Trophoblast cell (in vitro differentiated cells and primary cell): ENCODE measurements around the gene IFT52.
A peak's percentile ranks its signal among the peaks of the same experiment; 100 is the strongest.

Experiments
- DNase-seq, 2 donors: peaks; one replicate each; pipeline ENCODE4 v3.0.0-alpha.2; 2016
- H2AFZ ChIP-seq: 2 replicates; pipeline ENCODE4 v1.6.1; 2013; ENCODE audit warnings: low read length, moderate library complexity, mild to moderate bottlenecking; ENCODE audit not compliant: insufficient read depth, poor library complexity
- H2AK5ac ChIP-seq: 2 replicates; pipeline ENCODE4 v1.6.1; 2013; ENCODE audit warnings: mild to moderate bottlenecking, low read length
- H2BK120ac ChIP-seq: 2 replicates; pipeline ENCODE4 v1.6.1; 2013; ENCODE audit warnings: low read length, mild to moderate bottlenecking, moderate library complexity; ENCODE audit not compliant: insufficient read depth, poor library complexity
- H2BK12ac ChIP-seq: 2 replicates; pipeline ENCODE4 v1.6.1; 2013; ENCODE audit warnings: mild to moderate bottlenecking, low read length, moderate library complexity
- H2BK5ac ChIP-seq: 2 replicates; pipeline ENCODE4 v1.6.1; 2013; ENCODE audit warnings: low read length, low read depth, moderate library complexity, mild to moderate bottlenecking; ENCODE audit not compliant: poor library complexity
- H3K14ac ChIP-seq: 2 replicates; pipeline ENCODE4 v1.6.1; 2013; ENCODE audit warnings: mild to moderate bottlenecking, low read length
- H3K18ac ChIP-seq: 2 replicates; pipeline ENCODE4 v1.6.1; 2013; ENCODE audit warnings: mild to moderate bottlenecking, low read length
- H3K23ac ChIP-seq: 2 replicates; pipeline ENCODE4 v1.6.1; 2013; ENCODE audit warnings: low read length
- H3K27ac ChIP-seq: 2 replicates; pipeline ENCODE4 v1.5.1; 2013; ENCODE audit warnings: low read depth, mild to moderate bottlenecking, inconsistent platforms, low read length, moderate library complexity
- H3K27me3 ChIP-seq: 2 replicates; pipeline ENCODE4 v1.6.1; 2013; ENCODE audit warnings: inconsistent platforms, mild to moderate bottlenecking, low read length, moderate library complexity; ENCODE audit not compliant: insufficient read depth
- H3K36me3 ChIP-seq, 2 experiments: 1 replicate in 1 of 2; 2 replicates in 1 of 2; pipeline ENCODE4 v1.6.1; 2013; ENCODE audit warnings: low read length in 2 of 2, mild to moderate bottlenecking in 2 of 2, moderate library complexity in 1 of 2; ENCODE audit not compliant: insufficient read depth in 2 of 2, control insufficient read depth in 1 of 2
- H3K4ac ChIP-seq: 2 replicates; pipeline ENCODE4 v1.6.1; 2013; ENCODE audit warnings: low read depth, mild to moderate bottlenecking, low read length, moderate library complexity
- H3K4me1 ChIP-seq, 2 experiments: 1 replicate in 1 of 2; 2 replicates in 1 of 2; pipeline ENCODE4 v1.6.1; 2013; ENCODE audit warnings: low read length in 2 of 2, mild to moderate bottlenecking in 2 of 2, moderate library complexity in 1 of 2; ENCODE audit not compliant: insufficient read depth in 2 of 2, control insufficient read depth in 1 of 2
- H3K4me2 ChIP-seq: 2 replicates; pipeline ENCODE4 v1.6.1; 2013; ENCODE audit warnings: inconsistent platforms, mild to moderate bottlenecking, low read length, moderate library complexity
- H3K4me3 ChIP-seq: 2 replicates; pipeline ENCODE4 v1.5.1; 2013; ENCODE audit warnings: mild to moderate bottlenecking, low read depth, low read length, inconsistent platforms
- H3K79me1 ChIP-seq: one replicate; pipeline ENCODE4 v1.6.1; 2013; ENCODE audit warnings: low read length
- H3K79me2 ChIP-seq: 2 replicates; pipeline ENCODE4 v1.6.1; 2013; ENCODE audit warnings: low read length, mild to moderate bottlenecking; ENCODE audit not compliant: control insufficient read depth, insufficient read depth, poor library complexity
- H3K9ac ChIP-seq: 2 replicates; pipeline ENCODE4 v1.6.1; 2013; ENCODE audit warnings: mild to moderate bottlenecking, low read length
- H3K9me3 ChIP-seq: 2 replicates; pipeline ENCODE4 v1.6.1; 2013; ENCODE audit warnings: low read depth, mild to moderate bottlenecking, control low read depth, inconsistent platforms, low read length; ENCODE audit not compliant: insufficient read depth
- H4K12ac ChIP-seq: 2 replicates; pipeline ENCODE4 v1.6.1; 2013; ENCODE audit warnings: low read depth, mild to moderate bottlenecking, low read length, moderate library complexity
- H4K8ac ChIP-seq: 2 replicates; pipeline ENCODE4 v1.6.1; 2013; ENCODE audit warnings: low read depth, mild to moderate bottlenecking, low read length, moderate library complexity
- H4K91ac ChIP-seq: one replicate; pipeline ENCODE4 v1.6.1; 2013; ENCODE audit warnings: low read depth, mild to moderate bottlenecking, low read length, moderate library complexity
- WGBS: extraction: QIAGEN DNeasy Blood & Tissue Kit; methylation state at CpG from one replicate; pipeline ENCODE4 v1.1.7; 2013; ENCODE audit warnings: missing lambda C conversion rate; ENCODE audit not compliant: insufficient read length, insufficient coverage; ENCODE audit errors: extremely low coverage; 5-methylcytosine and 5-hydroxymethylcytosine counted together

Gene IFT52

GRCh38 chr20:43559147-43559987 lies 31.4 kb upstream of the IFT52 start:
- no peak overlapping the region for H4K91ac ChIP-seq
- no peak overlapping the region for H3K4me3 ChIP-seq
- no peak overlapping the region for H3K27ac ChIP-seq
- no peak overlapping the region for H4K8ac ChIP-seq
- H3K9me3 ChIP-seq: peaks cover 1% of the 10 kb centered on the region
- H4K12ac ChIP-seq: no peak overlapping the region
- DNase-seq: no peak
- H3K36me3 ChIP-seq: no peaks in the 10 kb centered on the region
- no peak overlapping the region for H3K23ac ChIP-seq
- H3K18ac ChIP-seq: no peak overlapping the region
- H3K4ac ChIP-seq: no peak overlapping the region
- no peak overlapping the region for H3K4me2 ChIP-seq
- WGBS: no CpG with 5 or more reads among the region's 8 CpGs
- H2BK5ac ChIP-seq: no peak overlapping the region
- no peak overlapping the region for H2BK12ac ChIP-seq
- no peak overlapping the region for H2AK5ac ChIP-seq
- peaks cover 2% of the 10 kb centered on the region for H3K79me1 ChIP-seq
- H3K14ac ChIP-seq: no peak overlapping the region
- H3K79me2 ChIP-seq: no peaks in the 10 kb centered on the region
- H3K27me3 ChIP-seq: no peaks in the 10 kb centered on the region
- no peak overlapping the region for H2BK120ac ChIP-seq
- no peak overlapping the region for H2AFZ ChIP-seq
- H3K9ac ChIP-seq: no peak overlapping the region
- peaks cover 8 to 12% of the 10 kb centered on the region in 2 experiments for H3K4me1 ChIP-seq

GRCh38 chr20:43560974-43561373 lies 29.8 kb upstream of the IFT52 start:
- no peak overlapping the region for H2BK12ac ChIP-seq
- H3K14ac ChIP-seq: no peak overlapping the region
- H3K27me3 ChIP-seq: no peaks in the 10 kb centered on the region
- H3K9me3 ChIP-seq: peaks cover 1% of the 10 kb centered on the region
- H2BK120ac ChIP-seq: no peak overlapping the region
- H3K4ac ChIP-seq: no peak overlapping the region
- peaks cover 2% of the 10 kb centered on the region for H3K79me1 ChIP-seq
- H4K8ac ChIP-seq: no peak overlapping the region
- peaks cover 8 to 12% of the 10 kb centered on the region in 2 experiments for H3K4me1 ChIP-seq
- no peak overlapping the region for H2BK5ac ChIP-seq
- H3K9ac ChIP-seq: no peak overlapping the region
- no peaks in the 10 kb centered on the region for H3K79me2 ChIP-seq
- no peak overlapping the region for H2AFZ ChIP-seq
- no peak overlapping the region for H4K12ac ChIP-seq
- no peak overlapping the region for H4K91ac ChIP-seq
- H3K18ac ChIP-seq: no peak overlapping the region
- H3K4me3 ChIP-seq: no peak overlapping the region
- H3K23ac ChIP-seq: no peak overlapping the region
- H3K27ac ChIP-seq: no peak overlapping the region
- peak; percentile 86 to 90 for DNase-seq
- no peaks in the 10 kb centered on the region for H3K36me3 ChIP-seq
- H3K4me2 ChIP-seq: no peak overlapping the region
- no peak overlapping the region for H2AK5ac ChIP-seq
- WGBS: no CpG with 5 or more reads among the region's 3 CpGs

DNA sequence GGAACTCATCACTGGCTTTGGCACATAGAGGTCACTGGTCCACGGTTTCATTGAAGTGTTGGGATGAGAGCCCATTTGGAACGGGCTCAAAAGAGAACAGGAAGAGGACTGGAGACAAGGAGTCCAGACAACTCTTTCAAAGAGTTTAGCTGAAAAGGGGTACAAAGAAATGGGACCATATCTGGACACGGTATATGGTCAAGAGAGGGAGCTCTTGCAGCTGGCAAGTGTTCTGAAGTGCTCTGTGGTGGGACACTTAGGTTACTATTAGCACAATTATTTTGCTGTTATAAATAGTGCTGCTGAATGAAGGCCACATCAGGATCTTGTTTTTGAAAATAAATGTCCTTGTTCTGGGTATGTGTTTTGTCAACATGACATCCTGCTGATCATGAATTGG lies 27.3 kb upstream of the IFT52 start:
- H3K79me2 ChIP-seq: no peaks in the 10 kb centered on the region
- no CpG with 5 or more reads among the region's 3 CpGs for WGBS
- no peaks in the 10 kb centered on the region for H3K27me3 ChIP-seq
- H3K9ac ChIP-seq: no peak overlapping the region
- no peak overlapping the region for H2AFZ ChIP-seq
- H3K4ac ChIP-seq: no peak overlapping the region
- no peak overlapping the region for H2BK120ac ChIP-seq
- H3K4me3 ChIP-seq: no peak overlapping the region
- no peak overlapping the region for H2BK5ac ChIP-seq
- no peaks in the 10 kb centered on the region for H3K9me3 ChIP-seq
- DNase-seq: no peak
- H3K79me1 ChIP-seq: no peaks in the 10 kb centered on the region
- no peaks in the 10 kb centered on the region for H3K36me3 ChIP-seq
- no peak overlapping the region for H3K18ac ChIP-seq
- no peak overlapping the region for H4K8ac ChIP-seq
- peaks cover 5 to 7% of the 10 kb centered on the region in 2 experiments for H3K4me1 ChIP-seq
- H4K12ac ChIP-seq: no peak overlapping the region
- H2BK12ac ChIP-seq: no peak overlapping the region
- no peak overlapping the region for H4K91ac ChIP-seq
- H3K14ac ChIP-seq: no peak overlapping the region
- H2AK5ac ChIP-seq: no peak overlapping the region
- no peak overlapping the region for H3K23ac ChIP-seq
- no peak overlapping the region for H3K27ac ChIP-seq
- no peak overlapping the region for H3K4me2 ChIP-seq

DNA sequence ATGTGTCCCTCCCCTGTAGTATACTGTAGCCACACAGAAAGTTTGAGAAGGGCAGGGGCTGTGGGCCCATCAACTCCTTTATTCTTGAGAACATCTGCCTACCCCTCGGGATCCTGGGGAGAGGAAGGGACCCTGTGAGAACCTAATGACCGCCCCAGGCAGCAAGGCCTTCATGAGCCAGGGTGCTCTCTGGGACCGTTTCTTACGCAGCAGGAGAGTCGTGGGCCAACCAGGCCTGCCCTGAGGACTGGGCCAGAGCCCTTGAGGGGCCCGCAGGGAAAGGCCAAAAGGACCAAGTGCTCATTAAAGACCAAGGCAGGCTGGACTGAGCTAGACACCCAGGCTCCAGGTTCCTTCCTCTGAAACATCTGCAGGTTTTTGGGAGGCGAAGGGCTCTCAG lies 26.7 kb upstream of the IFT52 start:
- no peak overlapping the region for H3K18ac ChIP-seq
- H3K36me3 ChIP-seq: no peaks in the 10 kb centered on the region
- no peak overlapping the region for H4K91ac ChIP-seq
- no peak overlapping the region for H3K4me2 ChIP-seq
- H3K9me3 ChIP-seq: no peaks in the 10 kb centered on the region
- H3K79me1 ChIP-seq: no peaks in the 10 kb centered on the region
- no peak overlapping the region for H3K27ac ChIP-seq
- no CpG with 5 or more reads among the region's 7 CpGs for WGBS
- no peak overlapping the region for H3K14ac ChIP-seq
- H3K27me3 ChIP-seq: no peaks in the 10 kb centered on the region
- H3K79me2 ChIP-seq: no peaks in the 10 kb centered on the region
- H4K8ac ChIP-seq: no peak overlapping the region
- no peak overlapping the region for H4K12ac ChIP-seq
- no peak overlapping the region for H2BK5ac ChIP-seq
- no peak overlapping the region for H2BK12ac ChIP-seq
- H3K4ac ChIP-seq: no peak overlapping the region
- H3K9ac ChIP-seq: no peak overlapping the region
- no peak overlapping the region for H2AK5ac ChIP-seq
- H3K4me1 ChIP-seq: peaks cover 0 to 1% of the 10 kb centered on the region in 2 experiments
- no peak overlapping the region for H2BK120ac ChIP-seq
- no peak for DNase-seq
- H2AFZ ChIP-seq: no peak overlapping the region
- H3K4me3 ChIP-seq: no peak overlapping the region
- H3K23ac ChIP-seq: no peak overlapping the region
